Liver (tissue), 9 donors: Measurements from ENCODE around the gene UBE2Q2. TPM values are rescaled to one million over a fixed set of nuclear protein-coding genes. Genes with fewer than 3 reads are reported as not detected.

ENCODE experiments used
- DNase-seq: peaks from one replicate; pipeline ENCODE4 v3.0.0-alpha.2; 2017; ENCODE audit warnings: low spot score
- H3K27ac ChIP-seq, 2 donors: one replicate each; pipeline ENCODE4 v1.7.0; 2013; ENCODE audit warnings: inconsistent platforms in 2 of 2, low read length in 2 of 2, control low read depth in 1 of 2, low read depth in 1 of 2, mild to moderate bottlenecking in 1 of 2
- H3K27me3 ChIP-seq, 4 donors: one replicate each; pipeline versions ENCODE4 v1.6.1 to v1.7.0; 2013; ENCODE audit warnings: low read length in 3 of 4, inconsistent platforms in 1 of 4, mild to moderate bottlenecking in 1 of 4, moderate library complexity in 1 of 4; ENCODE audit not compliant: control insufficient read depth in 4 of 4, insufficient read depth in 4 of 4
- H3K36me3 ChIP-seq, 4 donors: one replicate each; pipeline versions ENCODE4 v1.6.1 to v1.7.0; 2013; ENCODE audit warnings: low read length in 3 of 4, mild to moderate bottlenecking in 3 of 4, low read depth in 1 of 4, moderate library complexity in 1 of 4; ENCODE audit not compliant: control insufficient read depth in 4 of 4, insufficient read depth in 3 of 4
- H3K4me1 ChIP-seq, 4 donors: one replicate each; pipeline versions ENCODE4 v1.6.1 to v1.7.0; 2013; ENCODE audit warnings: low read length in 3 of 4, mild to moderate bottlenecking in 3 of 4, moderate library complexity in 1 of 4; ENCODE audit not compliant: control insufficient read depth in 4 of 4, insufficient read depth in 4 of 4
- H3K4me3 ChIP-seq, 3 donors: one replicate each; pipeline versions ENCODE4 v1.6.1 to v1.7.0; 2013; ENCODE audit warnings: low read length in 3 of 3, control low read depth in 1 of 3, low read depth in 1 of 3, mild to moderate bottlenecking in 1 of 3
- H3K9ac ChIP-seq, 2 donors: one replicate each; pipeline ENCODE4 v1.7.0; 2013; ENCODE audit warnings: low read length in 2 of 2, mild to moderate bottlenecking in 2 of 2, moderate library complexity in 2 of 2, control low read depth in 1 of 2, low read depth in 1 of 2
- H3K9me3 ChIP-seq, 4 donors: one replicate each; pipeline versions ENCODE4 v1.6.1 to v1.7.0; 2013; ENCODE audit warnings: low read length in 3 of 4; ENCODE audit not compliant: control insufficient read depth in 4 of 4
- FOXA1 ChIP-seq: IDR thresholded peaks from 2 replicates; pipeline ENCODE4 v1.6.1; 2016; ENCODE audit warnings: antibody characterized with exemption
- FOXA2 ChIP-seq: IDR thresholded peaks from 2 replicates; pipeline ENCODE4 v1.6.1; 2016; ENCODE audit warnings: antibody characterized with exemption
- GABPA ChIP-seq, 2 donors: IDR thresholded peaks in 1 of 2; conservative IDR thresholded peaks in 1 of 2; 2 replicates each; pipeline ENCODE4 v1.6.1; 2016; ENCODE audit warnings: antibody characterized with exemption in 2 of 2, mild to moderate bottlenecking in 1 of 2, moderate library complexity in 1 of 2
- HNF4A ChIP-seq, 2 donors: conservative IDR thresholded peaks; 2 replicates each; pipeline ENCODE4 v1.6.1; 2016; ENCODE audit warnings: antibody characterized with exemption in 2 of 2, mild to moderate bottlenecking in 2 of 2
- HNF4G ChIP-seq: IDR thresholded peaks from 2 replicates; pipeline ENCODE4 v1.6.1; 2016; ENCODE audit warnings: antibody characterized with exemption
- JUND ChIP-seq, 2 donors: IDR thresholded peaks; 2 replicates each; pipeline ENCODE4 v1.6.1; 2016; ENCODE audit warnings: antibody characterized with exemption in 2 of 2
- NR2F2 ChIP-seq: IDR thresholded peaks from 2 replicates; pipeline ENCODE4 v1.6.1; 2016; ENCODE audit warnings: antibody characterized with exemption
- RAD21 ChIP-seq, 2 donors: IDR thresholded peaks; 2 replicates each; pipeline ENCODE4 v1.6.1; 2016; ENCODE audit warnings: antibody characterized with exemption in 2 of 2, mild to moderate bottlenecking in 2 of 2
- RXRA ChIP-seq, 2 donors: IDR thresholded peaks; 2 replicates each; pipeline ENCODE4 v1.6.1; 2017 to 2018; ENCODE audit warnings: antibody characterized with exemption in 2 of 2, mild to moderate bottlenecking in 1 of 2
- SP1 ChIP-seq: IDR thresholded peaks from 2 replicates; pipeline ENCODE4 v1.6.1; 2018; ENCODE audit warnings: antibody characterized with exemption, mild to moderate bottlenecking
- TAF1 ChIP-seq: conservative IDR thresholded peaks from 2 replicates; pipeline ENCODE4 v1.6.1; 2016; ENCODE audit warnings: antibody characterized with exemption, mild to moderate bottlenecking
- WGBS: extraction: QIAGEN DNeasy Blood & Tissue Kit; methylation state at CpG from one replicate; pipeline ENCODE4 v1.1.7; 2013; 5-methylcytosine and 5-hydroxymethylcytosine counted together
- polyA plus RNA-seq, 2 donors: library from polyadenylated mRNA; stranded (reverse) in 1 of 2; unstranded in 1 of 2; fragments of 200-250 nt in 1 of 2; fragments of >200 nt in 1 of 2; fragmentation: Nextera tagmentation in 1 of 2; extraction: Ambion mirVana in 1 of 2; gene quantifications; one replicate each; pipeline versions ENCODE4 v1.2.1 to v1.2.3, GENCODE V29; 2013 to 2015
- total RNA-seq, 2 donors: library from RNA; depleted of rRNA; stranded (reverse); fragments of >200 nt; gene quantifications; one replicate each; pipeline ENCODE4 v1.2.3, GENCODE V29; 2014
- TF ChIP-seq, protein P1 (sequence below): IDR thresholded peaks from 2 replicates; pipeline ENCODE4 v1.6.1; 2016; ENCODE audit warnings: antibody characterized with exemption
- TF ChIP-seq, protein P2 (sequence below): IDR thresholded peaks from 2 replicates; pipeline ENCODE4 v1.6.1; 2016; ENCODE audit warnings: antibody characterized with exemption, mild to moderate bottlenecking
- TF ChIP-seq, protein P3 (sequence below): fragments of 150-350 bp; IDR thresholded peaks from 2 replicates; pipeline ENCODE4 v1.5.1; 2017; ENCODE audit warnings: improper control_type of control experiment, low read depth, low read length; ENCODE audit not compliant: missing input control
- donor health status: healthy.
- donor health status: healthy.
- donor health status: healthy.
- donor health status: healthy.
- donor health status: healthy.

The UBE2Q2 gene
- total and polyA plus RNA-seq, 4 donors, result 2.4 to 14.4 (median 5.2) TPM

DNA sequence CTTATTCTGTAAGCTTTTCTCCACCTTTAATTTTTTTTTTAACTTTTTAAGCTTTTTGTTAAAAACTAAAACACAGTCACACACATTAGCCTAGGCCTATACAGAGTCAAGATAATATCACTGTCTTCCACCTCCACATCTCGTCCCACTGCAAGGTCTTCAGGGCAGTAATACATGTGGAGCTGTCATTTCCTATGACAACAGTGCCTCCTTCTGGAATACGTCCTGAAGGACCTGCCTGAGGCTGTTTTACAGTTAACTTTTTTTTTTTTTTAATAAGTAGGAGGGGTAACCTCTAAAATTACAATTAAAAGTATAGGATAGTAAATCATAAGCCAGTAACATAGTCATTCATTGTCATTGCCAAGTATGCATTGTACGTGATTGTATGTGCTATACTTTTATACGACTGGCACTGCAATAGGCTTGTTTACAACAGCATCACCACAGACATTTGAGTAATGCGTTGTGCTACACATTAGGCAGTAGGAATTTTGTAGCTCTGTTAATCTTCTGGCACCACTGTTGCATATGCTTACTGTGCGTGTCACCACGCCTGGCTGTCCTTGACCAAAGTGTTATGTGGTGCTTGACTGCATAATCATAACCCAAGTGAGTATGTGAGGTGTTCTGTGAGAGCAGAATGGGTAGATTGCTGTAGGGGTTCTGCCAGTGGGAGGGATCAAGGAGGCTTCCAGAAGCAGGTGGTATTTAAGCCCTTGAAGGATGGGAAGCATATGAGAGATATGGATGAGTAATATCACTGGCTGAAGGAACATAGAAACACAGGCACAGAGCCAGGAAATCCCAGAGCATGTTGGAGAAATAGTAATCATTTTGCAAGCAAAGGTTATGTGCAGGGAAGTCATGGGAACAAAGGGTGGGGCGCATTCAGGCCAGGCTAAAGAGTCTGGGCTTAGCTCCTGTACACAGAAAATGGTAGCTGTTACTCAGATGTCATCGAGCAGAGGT is 78.8 kb downstream of the UBE2Q2 start:
- Histone ChIP-seq H3K9me3 (no peaks in the 10 kb centered on the region), H3K4me1 (peaks cover 0 to 16% (median 6%) of the 10 kb centered on the region in 4 donors), H3K27me3 (no peaks in the 10 kb centered on the region), H3K27ac (no peak overlapping the region), H3K9ac (no peak overlapping the region), H3K4me3 (no peak overlapping the region), H3K36me3 (peaks cover 0 to 9% (median 4%) of the 10 kb centered on the region in 4 donors)
- TF ChIP-seq FOXA1, result no peak
- TF ChIP-seq GABPA (IDR thresholded peaks at IDR 0.05 in 1 of 2, conservative IDR thresholded peaks at IDR 0.05 in 1 of 2), result no peak
- no peak for TF ChIP-seq NR2F2
- no peak for TF ChIP-seq FOXA2
- TF ChIP-seq, protein P1, sequence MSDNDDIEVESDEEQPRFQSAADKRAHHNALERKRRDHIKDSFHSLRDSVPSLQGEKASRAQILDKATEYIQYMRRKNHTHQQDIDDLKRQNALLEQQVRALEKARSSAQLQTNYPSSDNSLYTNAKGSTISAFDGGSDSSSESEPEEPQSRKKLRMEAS, result no peak
- peak in 1 of 2 donors; percentile 6 for TF ChIP-seq HNF4A (conservative IDR thresholded peaks at IDR 0.05)
- TF ChIP-seq, protein P2, sequence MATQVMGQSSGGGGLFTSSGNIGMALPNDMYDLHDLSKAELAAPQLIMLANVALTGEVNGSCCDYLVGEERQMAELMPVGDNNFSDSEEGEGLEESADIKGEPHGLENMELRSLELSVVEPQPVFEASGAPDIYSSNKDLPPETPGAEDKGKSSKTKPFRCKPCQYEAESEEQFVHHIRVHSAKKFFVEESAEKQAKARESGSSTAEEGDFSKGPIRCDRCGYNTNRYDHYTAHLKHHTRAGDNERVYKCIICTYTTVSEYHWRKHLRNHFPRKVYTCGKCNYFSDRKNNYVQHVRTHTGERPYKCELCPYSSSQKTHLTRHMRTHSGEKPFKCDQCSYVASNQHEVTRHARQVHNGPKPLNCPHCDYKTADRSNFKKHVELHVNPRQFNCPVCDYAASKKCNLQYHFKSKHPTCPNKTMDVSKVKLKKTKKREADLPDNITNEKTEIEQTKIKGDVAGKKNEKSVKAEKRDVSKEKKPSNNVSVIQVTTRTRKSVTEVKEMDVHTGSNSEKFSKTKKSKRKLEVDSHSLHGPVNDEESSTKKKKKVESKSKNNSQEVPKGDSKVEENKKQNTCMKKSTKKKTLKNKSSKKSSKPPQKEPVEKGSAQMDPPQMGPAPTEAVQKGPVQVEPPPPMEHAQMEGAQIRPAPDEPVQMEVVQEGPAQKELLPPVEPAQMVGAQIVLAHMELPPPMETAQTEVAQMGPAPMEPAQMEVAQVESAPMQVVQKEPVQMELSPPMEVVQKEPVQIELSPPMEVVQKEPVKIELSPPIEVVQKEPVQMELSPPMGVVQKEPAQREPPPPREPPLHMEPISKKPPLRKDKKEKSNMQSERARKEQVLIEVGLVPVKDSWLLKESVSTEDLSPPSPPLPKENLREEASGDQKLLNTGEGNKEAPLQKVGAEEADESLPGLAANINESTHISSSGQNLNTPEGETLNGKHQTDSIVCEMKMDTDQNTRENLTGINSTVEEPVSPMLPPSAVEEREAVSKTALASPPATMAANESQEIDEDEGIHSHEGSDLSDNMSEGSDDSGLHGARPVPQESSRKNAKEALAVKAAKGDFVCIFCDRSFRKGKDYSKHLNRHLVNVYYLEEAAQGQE, result no peak
- peak in 1 of 2 donors; percentile 9 for TF ChIP-seq RXRA (IDR thresholded peaks at IDR 0.05)
- peak; percentile 79 to 85 for TF ChIP-seq RAD21 (IDR thresholded peaks at IDR 0.05)
- TF ChIP-seq, protein P3, sequence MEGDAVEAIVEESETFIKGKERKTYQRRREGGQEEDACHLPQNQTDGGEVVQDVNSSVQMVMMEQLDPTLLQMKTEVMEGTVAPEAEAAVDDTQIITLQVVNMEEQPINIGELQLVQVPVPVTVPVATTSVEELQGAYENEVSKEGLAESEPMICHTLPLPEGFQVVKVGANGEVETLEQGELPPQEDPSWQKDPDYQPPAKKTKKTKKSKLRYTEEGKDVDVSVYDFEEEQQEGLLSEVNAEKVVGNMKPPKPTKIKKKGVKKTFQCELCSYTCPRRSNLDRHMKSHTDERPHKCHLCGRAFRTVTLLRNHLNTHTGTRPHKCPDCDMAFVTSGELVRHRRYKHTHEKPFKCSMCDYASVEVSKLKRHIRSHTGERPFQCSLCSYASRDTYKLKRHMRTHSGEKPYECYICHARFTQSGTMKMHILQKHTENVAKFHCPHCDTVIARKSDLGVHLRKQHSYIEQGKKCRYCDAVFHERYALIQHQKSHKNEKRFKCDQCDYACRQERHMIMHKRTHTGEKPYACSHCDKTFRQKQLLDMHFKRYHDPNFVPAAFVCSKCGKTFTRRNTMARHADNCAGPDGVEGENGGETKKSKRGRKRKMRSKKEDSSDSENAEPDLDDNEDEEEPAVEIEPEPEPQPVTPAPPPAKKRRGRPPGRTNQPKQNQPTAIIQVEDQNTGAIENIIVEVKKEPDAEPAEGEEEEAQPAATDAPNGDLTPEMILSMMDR, result peak; percentile 42
- TF ChIP-seq HNF4G, result no peak
- no peak for TF ChIP-seq SP1
- WGBS, result 71% methylated on average over 9 of the region's 9 CpGs
- no peak for DNase-seq

DNA sequence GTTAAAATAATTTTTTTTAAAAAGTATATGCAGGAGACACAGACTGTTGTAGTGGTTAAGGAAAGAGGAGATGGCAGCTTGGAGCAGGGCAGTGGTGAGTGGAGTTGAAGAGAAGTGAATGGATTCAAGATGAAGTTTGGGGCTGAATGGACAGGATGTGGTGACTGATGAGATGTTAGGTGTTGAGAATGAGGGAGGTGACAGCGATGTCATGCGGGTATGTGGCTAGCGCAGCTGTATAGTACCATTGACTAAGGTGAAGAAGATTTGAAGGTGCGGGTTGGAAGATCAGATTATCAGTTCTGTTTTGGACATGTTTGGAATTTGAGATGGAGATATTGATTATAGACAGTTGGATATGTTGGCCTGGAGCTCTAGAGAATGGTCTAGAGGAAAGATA is 80.5 kb downstream of the UBE2Q2 start:
- H3K27me3 ChIP-seq, result no peaks in the 10 kb centered on the region
- H3K9me3 ChIP-seq, result no peaks in the 10 kb centered on the region
- H3K4me3 ChIP-seq, result no peak overlapping the region
- 92% methylated on average over 4 of the region's 4 CpGs for WGBS
- peaks cover 0 to 3% (median 1%) of the 10 kb centered on the region in 4 donors for H3K36me3 ChIP-seq
- H3K9ac ChIP-seq, result no peak overlapping the region
- no peak overlapping the region for H3K27ac ChIP-seq
- TF ChIP-seq NR2F2 (no peak), JUND (IDR thresholded peaks at IDR 0.05) (no peak), RXRA (IDR thresholded peaks at IDR 0.05) (no peak), HNF4G (no peak), TAF1 (no peak)
- TF ChIP-seq, protein P2, result no peak
- no peak for DNase-seq
- peaks cover 0 to 16% (median 6%) of the 10 kb centered on the region in 4 donors for H3K4me1 ChIP-seq
